GM23248 (cell line): Measurements from ENCODE around the gene ZNF768. TPM values are rescaled to one million over a fixed set of nuclear protein-coding genes. Genes with fewer than 3 reads are reported as not detected.

ENCODE experiments used
- DNase-seq: peaks from one replicate; pipeline ENCODE4 v3.0.0-alpha.2; 2015
- H2AFZ ChIP-seq: fragments of 200-600 bp; sonication (generic); 2 replicates; pipeline ENCODE4 v1.6.1; 2016; ENCODE audit warnings: antibody characterized with exemption
- H3F3A ChIP-seq: fragments of 200-600 bp; sonication (generic); 2 replicates; pipeline ENCODE4 v1.6.1; 2016; ENCODE audit warnings: mild to moderate bottlenecking, antibody characterized with exemption, mixed run types; ENCODE audit not compliant: insufficient read depth
- H3K27ac ChIP-seq: fragments of 200-600 bp; sonication (generic); 2 replicates; pipeline ENCODE4 v1.5.1; 2016; ENCODE audit warnings: mild to moderate bottlenecking
- H3K27me3 ChIP-seq: fragments of 200-600 bp; sonication (generic); replicated peaks from 2 replicates; pipeline ENCODE4 v1.6.1; 2016; ENCODE audit warnings: mild to moderate bottlenecking; ENCODE audit not compliant: insufficient read depth
- H3K36me3 ChIP-seq: fragments of 200-600 bp; sonication (generic); 2 replicates; pipeline ENCODE4 v1.6.1; 2016; ENCODE audit warnings: low read depth, mild to moderate bottlenecking
- H3K4me1 ChIP-seq: fragments of 200-600 bp; sonication (generic); 2 replicates; pipeline ENCODE4 v1.6.1; 2016; ENCODE audit warnings: mild to moderate bottlenecking; ENCODE audit not compliant: insufficient read depth
- H3K4me2 ChIP-seq: fragments of 200-600 bp; sonication (generic); one replicate; pipeline ENCODE4 v1.6.1; 2016; ENCODE audit warnings: mild to moderate bottlenecking; ENCODE audit not compliant: unreplicated experiment
- H3K4me3 ChIP-seq: fragments of 200-600 bp; sonication (generic); 2 replicates; pipeline ENCODE4 v1.5.1; 2016; ENCODE audit warnings: mild to moderate bottlenecking
- H3K79me2 ChIP-seq: fragments of 200-600 bp; sonication (generic); 2 replicates; pipeline ENCODE4 v1.6.1; 2016; ENCODE audit warnings: mild to moderate bottlenecking; ENCODE audit not compliant: insufficient read depth
- H3K9ac ChIP-seq: fragments of 200-600 bp; sonication (generic); 2 replicates; pipeline ENCODE4 v1.6.1; 2016; ENCODE audit warnings: mild to moderate bottlenecking
- H3K9me2 ChIP-seq: fragments of 200-600 bp; sonication (generic); 2 replicates; pipeline ENCODE4 v1.6.1; 2016; ENCODE audit warnings: mixed run types, mild to moderate bottlenecking, moderate library complexity; ENCODE audit not compliant: insufficient read depth
- H3K9me3 ChIP-seq: fragments of 200-600 bp; sonication (generic); one replicate; pipeline ENCODE4 v1.6.1; 2017; ENCODE audit warnings: low read depth
- H4K20me1 ChIP-seq: fragments of 200-600 bp; sonication (generic); 2 replicates; pipeline ENCODE4 v1.6.0; 2016; ENCODE audit not compliant: insufficient read depth
- EZH2 ChIP-seq: fragments of 200-600 bp; sonication (generic); IDR thresholded peaks from 2 replicates; pipeline ENCODE4 v1.6.1; 2018; ENCODE audit warnings: antibody characterized with exemption, mild to moderate bottlenecking; ENCODE audit not compliant: insufficient read depth, poor library complexity, severe bottlenecking
- EZH2phosphoT487 ChIP-seq: fragments of 200-600 bp; sonication (generic); IDR thresholded peaks from 2 replicates; pipeline ENCODE4 v1.6.1; 2018; ENCODE audit warnings: antibody characterized with exemption, moderate library complexity, mild to moderate bottlenecking, low read depth; ENCODE audit not compliant: insufficient read depth
- WGBS, 2 experiments: methylation state at CpG; one replicate each; pipeline ENCODE4 v1.1.6; 2015 to 2017; ENCODE audit warnings: low lambda C conversion rate in 2 of 2, low coverage in 1 of 2; ENCODE audit errors: missing lambda C conversion rate in 2 of 2; 5-methylcytosine and 5-hydroxymethylcytosine counted together
- in situ Hi-C: fragments of 300-500 bp; cut with MboI; formaldehyde crosslinking; loops from 2 replicates; pipeline ENCODE4 v1.15.0; 2020
- polyA plus RNA-seq: library from polyadenylated mRNA; unstranded; fragments of >200 nt; fragmentation: Nextera tagmentation; extraction: Ambion mirVana; gene quantifications from 2 replicates; pipeline ENCODE4 v1.2.1, GENCODE V29; 2016
- total RNA-seq: library from RNA; depleted of rRNA; stranded (reverse); fragments of >200 nt; shearing (Covaris generic); gene quantifications from 2 replicates; pipeline ENCODE4 v1.2.3, GENCODE V29; 2014

The ZNF768 gene
- total and polyA plus RNA-seq, 2 experiments from 2014 or later, result 5.0 to 38.4 TPM

DNA sequence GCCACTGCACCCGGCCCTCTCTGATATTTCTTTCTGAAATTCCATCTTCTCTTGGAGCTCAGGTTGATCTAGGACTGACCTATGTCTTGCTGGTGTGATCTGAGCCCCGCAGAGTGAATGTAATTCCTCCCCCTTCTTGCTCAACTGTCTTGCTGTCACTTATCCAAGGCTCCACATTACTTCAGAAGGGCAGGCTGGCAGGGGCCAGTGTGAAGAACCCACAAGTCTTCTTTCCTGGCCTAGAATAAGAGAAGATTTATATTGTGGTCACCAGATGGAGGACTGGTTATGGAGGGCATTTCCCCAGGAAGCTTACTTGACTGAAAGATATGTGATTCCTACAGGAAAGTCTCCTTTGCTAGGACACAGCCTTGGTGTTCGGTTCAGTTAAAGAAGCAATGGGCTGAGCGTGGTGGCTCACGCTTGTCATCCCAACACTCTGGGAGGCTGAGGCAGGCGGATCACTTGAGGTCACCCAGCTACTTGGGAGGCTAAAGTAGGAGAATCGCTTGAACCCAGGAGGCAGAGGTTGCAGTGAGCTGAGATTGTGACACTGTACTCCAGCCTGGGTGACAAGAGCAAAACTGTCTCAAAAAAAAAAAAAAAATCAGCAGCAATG, 40.4 kb downstream of the ZNF768 start:
- H2AFZ ChIP-seq, result no peak overlapping the region

DNA sequence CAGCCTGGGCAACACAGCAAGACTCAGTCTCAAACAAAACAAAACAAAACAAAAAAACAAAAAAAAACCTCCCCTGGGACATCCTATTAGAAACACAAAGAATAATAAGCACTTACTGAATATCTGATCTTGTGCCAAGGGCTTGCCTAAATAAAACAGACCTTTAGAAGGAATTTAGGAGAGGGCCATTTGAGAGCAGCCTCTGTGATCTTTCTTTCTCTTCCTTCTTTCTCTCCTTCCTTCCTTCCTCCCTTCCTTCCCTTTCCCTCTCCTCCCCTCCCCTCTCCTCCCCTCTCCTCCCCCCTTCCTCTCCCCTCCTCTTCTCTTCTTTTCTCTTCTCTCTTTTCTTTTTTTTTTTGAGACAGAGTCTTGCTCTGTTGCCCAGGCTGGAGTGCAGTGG, 41.5 kb downstream of the ZNF768 start:
- Histone ChIP-seq H3K9me2 (no peaks in the 10 kb centered on the region), H3K27ac (no peak overlapping the region), H3K36me3 (no peaks in the 10 kb centered on the region), H3K4me2 (no peak overlapping the region), H3K79me2 (no peaks in the 10 kb centered on the region), H4K20me1 (no peaks in the 10 kb centered on the region), H3K9me3 (no peaks in the 10 kb centered on the region), H3F3A (no peaks in the 10 kb centered on the region), H3K4me3 (no peak overlapping the region), H3K9ac (no peak overlapping the region), H3K27me3 (peaks cover 4% of the 10 kb centered on the region; the same call in 1 of the 2 replicates), H3K4me1 (no peaks in the 10 kb centered on the region), H2AFZ (no peak overlapping the region)
- in situ Hi-C loops, result no loop called here
- TF ChIP-seq EZH2, result no peak
- no peak for TF ChIP-seq EZH2phosphoT487
- DNase-seq, result no peak

More for the DNA sequence above, 40.4 kb downstream of the ZNF768 start:
- Histone ChIP-seq H3K27ac (no peak overlapping the region), H3K79me2 (no peaks in the 10 kb centered on the region), H3K4me2 (no peak overlapping the region), H3F3A (no peaks in the 10 kb centered on the region), H3K9me3 (no peaks in the 10 kb centered on the region), H3K36me3 (no peaks in the 10 kb centered on the region), H3K9ac (no peak overlapping the region), H3K9me2 (no peaks in the 10 kb centered on the region), H4K20me1 (no peaks in the 10 kb centered on the region), H3K4me3 (no peak overlapping the region), H3K4me1 (no peaks in the 10 kb centered on the region), H3K27me3 (peaks cover 4% of the 10 kb centered on the region; the same call in 1 of the 2 replicates)
- 70 to 75% methylated on average over 7 of the region's 7 CpGs for WGBS, 2 experiments
- peak; percentile 20 for DNase-seq
- in situ Hi-C loops, result no loop called here
- TF ChIP-seq EZH2 (no peak), EZH2phosphoT487 (no peak)

DNA sequence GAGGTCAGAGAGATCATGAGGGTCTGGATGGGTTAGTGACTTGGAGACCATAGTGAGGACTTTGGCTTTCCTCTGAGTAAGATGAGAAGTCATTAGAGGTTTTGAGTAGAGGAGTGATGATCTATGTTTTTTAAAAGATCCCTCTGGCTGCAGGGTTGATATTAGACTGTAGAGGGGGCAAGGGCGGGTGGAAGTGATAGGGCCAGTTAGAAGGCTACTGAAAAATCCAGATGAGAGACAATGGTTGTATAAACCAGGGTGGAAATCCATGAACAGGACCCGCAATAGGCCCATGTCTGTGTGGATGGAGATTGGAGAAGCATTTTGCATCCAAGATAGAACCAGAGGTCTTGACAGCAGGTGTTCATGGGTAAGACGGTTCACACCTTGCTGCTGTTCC, 44.0 kb downstream of the ZNF768 start:
- Histone ChIP-seq H3K9ac (no peak overlapping the region), H2AFZ (no peak overlapping the region), H3F3A (no peaks in the 10 kb centered on the region), H3K27me3 (peaks cover 5% of the 10 kb centered on the region; the same call in 1 of the 2 replicates), H3K9me2 (no peaks in the 10 kb centered on the region), H3K4me2 (no peak overlapping the region), H3K4me1 (no peaks in the 10 kb centered on the region), H3K4me3 (no peak overlapping the region), H3K36me3 (no peaks in the 10 kb centered on the region), H4K20me1 (no peaks in the 10 kb centered on the region), H3K9me3 (no peaks in the 10 kb centered on the region), H3K27ac (no peak overlapping the region), H3K79me2 (no peaks in the 10 kb centered on the region)
- peak; percentile 37 for DNase-seq
- WGBS, 2 experiments, result 72 to 85% methylated on average over 3 of the region's 3 CpGs
- TF ChIP-seq EZH2phosphoT487, result no peak
- no peak for TF ChIP-seq EZH2
- in situ Hi-C loops, result no loop called here

DNA sequence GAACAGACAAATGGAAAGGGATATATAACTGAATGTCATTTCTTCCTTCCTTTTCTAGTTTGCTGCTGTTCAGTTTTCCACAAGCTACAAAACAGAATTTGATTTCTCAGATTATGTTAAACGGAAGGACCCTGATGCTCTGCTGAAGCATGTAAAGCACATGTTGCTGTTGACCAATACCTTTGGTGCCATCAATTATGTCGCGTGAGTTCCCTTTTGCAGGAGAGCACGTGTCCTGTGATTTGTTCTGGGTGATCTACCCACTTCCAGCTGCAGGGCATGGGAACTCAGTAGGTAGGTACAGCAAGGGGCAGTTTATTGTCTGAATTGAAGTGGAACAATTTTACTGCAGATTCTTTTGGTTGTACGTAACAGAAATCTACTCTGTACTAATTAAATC, 45.0 kb downstream of the ZNF768 start:
- WGBS, 2 experiments, result 48 to 53% methylated on average over 5 of the region's 5 CpGs
- no peaks in the 10 kb centered on the region for H3K79me2 ChIP-seq
- H3F3A ChIP-seq, result no peaks in the 10 kb centered on the region
- peaks cover 14% of the 10 kb centered on the region for H3K27me3 ChIP-seq
- H3K9me3 ChIP-seq, result no peaks in the 10 kb centered on the region
- H3K9ac ChIP-seq, result no peak overlapping the region
- H4K20me1 ChIP-seq, result no peaks in the 10 kb centered on the region
- H3K4me1 ChIP-seq, result no peaks in the 10 kb centered on the region
- no peaks in the 10 kb centered on the region for H3K36me3 ChIP-seq
- no peak overlapping the region for H2AFZ ChIP-seq
- H3K9me2 ChIP-seq, result no peaks in the 10 kb centered on the region
- H3K4me2 ChIP-seq, result no peak overlapping the region
- TF ChIP-seq EZH2, result no peak
- no peak for TF ChIP-seq EZH2phosphoT487
- in situ Hi-C loops, result no loop called here
- no peak overlapping the region for H3K27ac ChIP-seq
- no peak overlapping the region for H3K4me3 ChIP-seq
- no peak for DNase-seq
